GM18858 (cell line): Measurements from ENCODE around the gene GADD45A.
"Not testable (repeated sequence)": the region's sequence is repeated elsewhere in the genome, so short reads cannot be mapped to it uniquely, and the experiment has no call there.

ENCODE experiments used
- ATAC-seq: cut with Tn5 transposase; IDR thresholded peaks from one replicate; pipeline ENCODE4 v1.9.1; 2021; ENCODE audit not compliant: unreplicated experiment

The GADD45A gene, protein sequence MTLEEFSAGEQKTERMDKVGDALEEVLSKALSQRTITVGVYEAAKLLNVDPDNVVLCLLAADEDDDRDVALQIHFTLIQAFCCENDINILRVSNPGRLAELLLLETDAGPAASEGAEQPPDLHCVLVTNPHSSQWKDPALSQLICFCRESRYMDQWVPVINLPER

DNA sequence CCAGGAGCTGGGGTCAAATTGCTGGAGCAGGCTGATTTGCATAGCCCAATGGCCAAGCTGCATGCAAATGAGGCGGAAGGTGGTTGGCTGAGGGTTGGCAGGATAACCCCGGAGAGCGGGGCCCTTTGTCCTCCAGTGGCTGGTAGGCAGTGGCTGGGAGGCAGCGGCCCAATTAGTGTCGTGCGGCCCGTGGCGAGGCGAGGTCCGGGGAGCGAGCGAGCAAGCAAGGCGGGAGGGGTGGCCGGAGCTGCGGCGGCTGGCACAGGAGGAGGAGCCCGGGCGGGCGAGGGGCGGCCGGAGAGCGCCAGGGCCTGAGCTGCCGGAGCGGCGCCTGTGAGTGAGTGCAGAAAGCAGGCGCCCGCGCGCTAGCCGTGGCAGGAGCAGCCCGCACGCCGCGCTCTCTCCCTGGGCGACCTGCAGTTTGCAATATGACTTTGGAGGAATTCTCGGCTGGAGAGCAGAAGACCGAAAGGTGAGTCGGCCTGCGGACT lies at the start of gene GADD45A:
Gene GADD45A (plus strand): TSS at position 135 of the 491 bp plus-strand sequence. CDS start 294 bp downstream, at position 429.
- peak; percentile 85 for ATAC-seq

DNA sequence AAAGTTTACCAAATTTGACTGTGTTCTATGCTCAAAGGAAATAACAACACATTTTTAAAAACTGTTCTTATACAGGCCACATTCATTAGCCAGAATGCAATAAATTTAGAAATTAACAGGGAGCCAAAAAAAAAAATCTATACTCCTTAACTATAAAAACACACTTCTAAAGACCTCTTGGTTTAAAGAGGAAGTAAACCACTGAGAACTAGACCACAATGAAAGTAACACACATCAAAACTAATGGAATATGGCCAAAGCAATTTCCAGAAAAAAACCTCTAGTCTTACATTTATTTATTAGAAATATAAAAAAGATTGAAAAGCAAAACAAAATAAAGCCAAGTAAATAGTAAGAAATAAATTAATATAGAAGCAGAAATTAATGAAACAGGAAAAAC lies 48.9 kb upstream of the GADD45A start:
- no peak for ATAC-seq

DNA sequence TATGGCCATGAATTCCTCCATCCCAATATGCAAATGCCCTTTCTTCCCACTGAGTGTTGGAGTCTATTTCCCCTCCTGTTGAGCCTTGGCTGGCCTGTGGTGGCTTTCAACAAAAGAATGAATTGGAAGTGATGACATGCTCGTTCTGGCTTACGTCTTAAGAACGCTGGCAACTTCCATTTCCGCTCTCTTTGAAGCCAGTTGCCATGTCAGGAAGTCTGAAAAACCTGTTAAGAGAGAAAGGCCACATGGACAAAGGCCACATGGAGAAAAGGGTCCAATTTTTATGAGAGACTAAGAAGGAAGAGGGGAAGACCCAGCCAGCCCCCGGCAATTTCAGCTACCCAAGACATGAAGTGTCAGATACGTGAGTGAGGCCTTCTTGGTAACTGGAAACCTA lies 45.6 kb upstream of the GADD45A start:
- ATAC-seq = no peak

DNA sequence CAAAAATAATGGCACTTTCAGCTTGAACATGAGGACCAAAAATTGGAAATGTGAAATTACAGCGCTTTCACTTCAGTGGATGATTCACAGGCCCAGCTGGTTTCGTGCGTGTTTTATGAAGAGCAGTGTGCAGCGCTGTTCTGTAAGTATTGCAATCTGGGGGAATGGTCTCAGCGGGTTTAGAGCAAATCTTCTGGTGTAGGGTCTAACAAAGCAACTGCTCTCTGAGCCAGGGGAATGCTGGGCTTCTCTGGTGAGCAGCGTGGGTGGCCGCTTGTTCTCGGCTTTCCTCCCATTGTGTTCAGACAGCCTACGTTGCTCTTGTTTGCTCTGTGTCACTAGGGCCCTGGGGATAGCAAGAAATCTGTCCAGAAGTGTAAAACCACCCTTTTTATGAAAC lies 42.4 kb upstream of the GADD45A start:
- no peak for ATAC-seq

DNA sequence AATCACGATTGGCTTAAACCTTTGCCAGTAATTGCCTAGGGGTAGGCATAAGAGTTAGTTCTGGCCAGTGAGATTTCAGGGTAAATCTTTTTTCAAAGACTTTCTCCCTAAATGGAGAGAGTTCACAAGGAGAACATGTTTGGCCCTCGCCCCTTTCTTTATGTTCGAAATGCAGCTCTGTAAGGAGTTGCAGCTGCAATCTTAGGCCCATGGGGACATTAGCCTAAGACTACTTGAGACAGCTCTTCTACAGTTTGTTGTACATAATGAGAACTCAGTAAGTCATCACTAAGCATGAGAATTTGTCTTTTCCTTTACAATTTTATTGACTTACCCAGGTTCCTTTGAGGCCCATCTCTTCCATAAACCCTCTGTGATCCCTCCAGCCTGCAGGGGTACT lies 40.4 kb upstream of the GADD45A start:
- no peak for ATAC-seq

DNA sequence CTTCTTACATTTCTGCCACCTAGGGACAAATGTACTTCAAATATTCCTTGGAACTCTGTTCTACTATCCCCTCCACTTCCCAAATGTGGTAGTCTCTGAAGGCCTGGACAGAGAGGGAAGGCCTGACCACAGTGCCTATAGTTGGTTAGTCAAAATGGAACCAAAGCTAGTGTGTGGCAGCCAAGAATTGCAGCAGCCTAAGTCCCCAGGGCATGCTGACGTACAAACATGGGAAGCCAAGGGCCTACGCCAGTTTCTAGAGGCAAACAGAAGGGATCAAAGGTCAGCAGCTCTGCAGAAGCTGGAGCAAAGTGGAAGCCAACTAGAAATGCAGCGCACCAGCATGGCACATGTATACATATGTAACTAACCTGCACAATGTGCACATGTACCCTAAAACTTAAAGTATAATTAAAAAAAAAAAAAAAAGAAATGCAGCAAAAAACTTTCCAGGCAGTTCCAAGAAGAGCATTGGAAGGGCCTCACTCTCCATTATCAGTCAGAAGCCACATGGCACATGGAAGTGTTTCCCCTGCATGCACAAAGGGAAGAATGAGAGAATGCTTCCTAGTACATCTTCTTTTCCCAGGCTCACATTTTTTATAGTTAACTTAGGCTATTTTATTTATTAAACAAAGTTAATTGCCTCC lies 39.4 kb upstream of the GADD45A start:
- no peak for ATAC-seq

DNA sequence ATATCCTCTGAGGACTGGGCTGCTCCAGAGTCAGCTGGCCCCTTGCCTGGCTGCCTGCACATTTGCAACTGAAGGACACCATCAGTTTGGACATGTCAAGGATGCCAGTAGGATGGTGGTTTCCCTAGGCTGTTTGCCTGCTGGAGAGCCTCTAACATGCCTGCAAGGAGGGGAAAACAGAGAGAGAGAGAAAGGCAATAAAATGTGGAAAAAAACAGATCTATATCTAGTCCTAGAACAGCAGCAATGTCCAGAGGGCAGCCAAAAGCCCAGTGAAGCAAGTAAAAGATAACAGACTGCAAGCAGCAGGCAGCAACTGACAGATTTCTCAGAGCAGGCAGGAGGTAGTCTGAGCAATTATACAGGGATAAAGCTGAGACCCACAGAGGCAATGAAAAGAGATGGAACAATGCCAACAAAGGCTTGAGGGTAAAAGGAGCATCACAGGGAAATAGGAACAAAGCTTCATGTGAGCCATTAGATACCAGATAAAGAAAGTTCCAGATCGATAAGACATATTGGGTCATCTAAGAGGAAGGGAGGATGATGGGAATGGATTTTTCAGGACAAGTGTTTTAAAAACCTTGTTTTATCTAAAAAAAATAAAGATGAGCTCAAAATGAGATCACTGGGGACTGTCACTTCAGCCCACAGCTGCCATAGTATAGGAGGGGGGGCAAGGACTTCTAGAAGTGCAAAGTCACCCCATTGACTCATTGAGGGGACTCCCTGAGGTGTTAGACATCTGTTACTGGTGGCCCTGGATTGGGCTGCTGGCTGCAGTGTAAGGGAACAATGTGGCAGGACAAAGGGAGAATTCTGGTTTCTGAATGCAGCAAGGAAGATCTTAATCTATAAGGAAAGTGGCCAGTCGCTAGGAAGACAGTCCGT lies 38.6 kb upstream of the GADD45A start:
- ATAC-seq = no peak

DNA sequence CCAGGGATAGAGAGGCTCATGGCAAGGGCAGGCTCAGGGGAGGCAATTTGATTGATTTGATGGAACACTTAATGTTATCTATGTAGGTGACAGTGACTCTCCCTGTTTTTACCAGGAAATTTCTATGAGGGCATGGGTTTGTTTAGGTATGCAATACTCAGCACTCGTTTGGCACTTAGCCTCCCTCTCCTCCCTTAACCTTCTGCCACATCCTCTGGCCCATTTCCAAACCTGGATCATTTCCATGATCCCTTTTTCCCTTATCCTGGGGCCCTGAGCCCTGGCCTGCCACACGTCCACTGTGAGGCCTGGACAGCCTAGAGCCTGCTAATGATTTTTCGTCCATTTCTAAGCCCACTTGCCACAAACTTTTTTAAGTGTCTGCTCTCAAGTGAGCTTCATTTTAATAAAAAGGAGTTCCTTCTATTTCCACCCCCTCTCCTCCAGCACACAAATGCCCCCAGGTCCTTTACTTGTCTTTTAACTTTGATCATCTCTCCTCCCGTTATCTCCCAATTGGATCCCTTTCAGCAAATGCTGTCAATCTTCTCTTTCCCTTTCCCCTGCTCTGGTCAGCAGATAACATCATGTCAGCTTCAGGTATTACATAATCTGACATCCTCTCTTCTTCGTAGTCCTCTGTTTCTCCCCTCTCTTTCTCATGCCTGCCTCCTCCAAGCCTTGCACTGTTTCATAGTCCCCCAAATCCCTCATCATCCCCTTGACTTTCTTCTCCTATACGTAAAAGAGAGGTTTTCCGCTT lies 37.8 kb upstream of the GADD45A start:
- no peak for ATAC-seq

DNA sequence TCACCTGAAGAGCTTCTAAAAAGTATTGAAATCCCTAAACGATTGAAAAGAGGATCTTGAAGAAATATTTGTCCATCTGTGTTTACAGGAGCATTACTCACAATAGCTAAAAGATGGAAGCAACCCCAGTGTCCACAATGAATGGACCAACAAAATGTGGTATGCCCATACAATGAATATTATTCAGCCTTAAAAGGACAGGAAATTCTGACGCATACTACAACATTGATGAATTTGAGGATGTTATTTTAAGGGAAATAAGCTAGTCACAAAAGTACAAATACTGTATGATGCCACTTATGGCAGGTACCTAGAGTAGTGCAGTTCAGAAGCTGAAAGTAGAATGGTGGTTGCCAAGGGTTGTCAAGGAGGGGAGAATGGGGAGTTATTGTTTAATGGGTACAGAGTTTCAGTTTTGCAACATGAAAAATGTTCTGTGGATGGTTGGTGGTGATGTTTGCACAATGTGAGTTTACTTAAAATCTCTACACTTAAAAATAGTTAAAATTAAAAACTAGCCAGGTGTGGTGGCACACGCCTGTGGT lies 37.1 kb upstream of the GADD45A start:
- no peak for ATAC-seq

DNA sequence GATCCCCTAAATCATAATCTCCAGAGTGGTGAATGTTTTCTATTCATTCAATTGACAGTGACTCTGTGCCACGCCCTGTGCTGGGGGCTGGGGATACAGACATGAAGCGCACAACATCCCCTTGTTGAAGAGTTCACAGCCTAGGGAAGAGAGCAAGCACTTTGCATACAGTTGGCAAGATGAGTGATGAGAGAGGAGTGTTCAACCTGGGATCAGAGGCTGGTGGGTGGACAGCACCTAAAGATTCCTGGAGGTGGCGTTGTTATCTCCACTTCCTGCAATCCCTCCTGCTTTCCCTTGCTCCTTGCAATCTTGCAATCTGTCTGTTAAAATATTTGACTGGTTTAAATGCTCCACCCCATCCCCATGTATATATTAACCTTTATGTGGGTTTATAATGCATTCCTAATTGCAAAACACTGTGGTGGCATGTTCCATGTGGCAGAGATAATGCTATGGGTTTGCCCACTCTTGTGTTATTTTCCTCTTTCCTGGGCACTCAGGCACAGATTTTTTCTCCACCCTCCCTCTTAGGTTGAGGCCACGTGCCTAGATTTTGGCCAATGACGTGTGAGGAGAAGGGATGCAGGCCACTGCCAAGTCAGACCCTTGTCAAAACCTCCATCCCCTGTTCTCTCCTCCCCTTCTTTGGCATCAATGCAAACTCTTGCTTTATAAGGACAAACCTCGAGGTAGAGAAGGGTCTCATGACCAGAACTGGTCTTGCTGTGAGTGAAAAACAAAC lies 36.2 kb upstream of the GADD45A start:
- no peak for ATAC-seq

DNA sequence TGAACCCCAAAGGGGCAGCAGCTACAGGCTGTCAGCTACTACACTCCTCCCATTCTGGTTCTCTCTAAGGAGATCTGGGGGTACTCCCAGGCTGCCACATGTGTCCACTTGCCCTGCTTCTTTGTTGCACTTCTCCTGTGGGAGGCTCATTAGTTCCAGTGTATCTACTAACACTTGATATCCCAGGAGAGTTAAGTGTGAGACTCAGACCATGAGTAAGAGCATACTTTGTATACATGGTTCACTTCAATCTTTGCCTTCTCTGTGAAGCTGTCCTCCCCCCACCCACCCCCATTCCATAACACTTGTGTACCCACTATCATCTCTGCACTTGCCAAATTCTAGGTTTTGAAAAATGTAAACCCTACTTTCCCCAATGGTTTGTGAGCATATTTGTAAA lies 34.9 kb upstream of the GADD45A start:
- ATAC-seq = no peak

DNA sequence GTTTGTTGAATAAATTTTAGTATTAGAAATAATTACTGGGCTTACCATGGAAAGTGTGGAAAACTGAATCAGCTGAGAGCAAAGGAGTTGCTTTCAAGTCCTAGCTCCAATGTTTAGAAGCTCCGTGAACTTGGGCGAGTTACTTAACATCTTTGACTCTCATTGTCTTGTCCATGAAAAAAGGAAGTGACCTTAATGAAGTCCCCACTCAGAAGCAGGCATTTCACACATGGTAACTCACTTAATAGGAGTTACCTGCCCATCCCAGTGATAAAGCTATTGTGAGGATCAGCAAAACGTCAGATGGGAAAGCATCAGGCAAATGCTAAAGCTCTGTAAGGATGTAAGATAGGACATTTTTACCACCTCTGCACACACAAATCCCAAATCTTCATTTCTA lies 34.0 kb upstream of the GADD45A start:
- ATAC-seq = no peak

DNA sequence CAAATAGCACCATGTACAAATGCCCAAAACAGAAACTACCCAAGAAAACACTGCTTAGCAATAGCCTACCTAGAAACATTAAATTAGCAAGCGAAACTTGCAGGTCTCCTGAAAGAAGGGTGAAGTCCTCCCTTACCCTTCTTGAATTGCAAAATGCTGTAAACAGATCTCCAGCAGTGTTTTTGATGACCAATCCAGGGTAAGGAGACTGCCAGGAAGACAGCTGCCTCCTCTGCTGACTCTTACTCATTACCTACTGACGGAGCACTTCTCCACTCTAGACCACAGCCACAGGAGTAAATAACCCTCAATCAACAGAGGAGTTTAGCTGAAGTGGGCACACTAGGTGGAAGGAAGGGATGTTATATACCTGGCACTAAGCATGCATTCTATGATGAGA lies 32.2 kb upstream of the GADD45A start:
- peak; percentile 61 for ATAC-seq

DNA sequence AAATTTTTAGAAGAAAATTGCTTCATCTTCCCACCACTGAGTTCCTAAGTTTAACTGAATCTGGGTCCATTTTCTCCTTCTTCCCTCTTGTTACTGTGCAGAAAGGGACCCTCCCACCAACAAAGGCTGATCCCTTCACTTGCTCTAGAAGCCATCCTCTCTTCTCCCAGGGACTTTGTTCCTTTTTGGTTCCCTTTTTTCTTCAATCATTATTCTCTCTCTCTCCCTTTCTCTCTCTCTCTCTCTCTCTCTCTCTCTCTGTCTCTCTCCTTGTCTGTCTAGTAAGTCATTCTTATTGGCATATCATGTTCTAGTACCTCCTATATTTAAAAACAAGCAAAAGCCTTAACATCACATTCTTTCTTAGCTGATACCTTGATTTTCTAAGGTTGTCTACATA lies 31.7 kb upstream of the GADD45A start:
- no peak for ATAC-seq

DNA sequence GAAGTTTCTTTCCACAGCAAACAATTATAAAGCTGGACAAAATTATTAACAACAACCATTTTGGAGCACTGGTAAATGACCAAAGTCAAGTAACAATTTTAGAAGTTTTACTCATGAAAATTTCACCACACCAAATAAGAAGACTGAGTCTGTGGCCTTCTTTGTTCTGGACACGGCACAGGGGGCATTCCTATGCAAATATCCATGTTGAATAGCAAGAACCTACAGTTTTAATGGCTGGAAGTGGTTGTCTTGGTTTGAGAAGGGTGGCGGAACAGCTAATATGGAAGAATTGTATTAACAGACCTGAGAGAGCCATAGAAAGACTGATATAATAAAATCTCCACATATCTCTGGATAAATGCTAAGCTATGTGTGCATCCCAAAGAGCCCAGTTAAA lies 29.4 kb upstream of the GADD45A start:
- ATAC-seq = no peak

DNA sequence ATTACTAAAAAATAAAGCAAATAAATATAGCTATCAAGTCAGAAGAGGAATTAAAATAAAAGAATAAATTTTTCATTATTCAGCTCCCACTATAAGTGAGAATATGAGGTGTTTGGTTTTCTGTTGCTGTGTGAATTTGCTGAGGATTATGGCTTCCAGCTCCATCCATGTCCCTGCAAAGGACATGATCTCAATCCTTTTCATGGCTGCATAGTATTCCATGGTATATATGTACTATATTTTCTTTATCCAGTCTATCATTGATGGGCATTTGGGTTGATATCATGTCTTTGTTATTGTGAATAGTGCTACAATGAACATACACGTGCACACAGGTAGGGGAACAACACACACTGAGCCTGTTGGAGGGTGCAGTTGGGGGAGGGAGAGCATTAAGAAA lies 27.8 kb upstream of the GADD45A start:
- ATAC-seq = not testable (repeated sequence)

DNA sequence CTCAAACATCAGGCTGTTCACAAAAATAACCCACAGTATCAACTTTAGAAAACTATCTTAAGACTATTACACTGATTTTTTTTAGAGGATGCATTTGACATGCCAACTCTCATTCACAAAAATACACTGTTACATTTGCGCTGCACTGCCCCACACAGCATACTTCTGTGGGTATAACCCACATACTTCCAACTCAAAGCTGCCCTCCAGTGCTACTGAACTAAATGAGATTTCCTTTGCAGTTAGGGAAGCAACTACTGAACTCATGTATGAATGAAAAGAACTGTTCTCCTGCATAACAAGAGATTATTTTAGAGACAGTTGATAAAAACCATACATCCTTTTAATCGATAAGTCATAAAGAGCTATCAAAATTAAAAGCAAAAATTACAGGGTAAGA lies 25.8 kb upstream of the GADD45A start:
- ATAC-seq = no peak

DNA sequence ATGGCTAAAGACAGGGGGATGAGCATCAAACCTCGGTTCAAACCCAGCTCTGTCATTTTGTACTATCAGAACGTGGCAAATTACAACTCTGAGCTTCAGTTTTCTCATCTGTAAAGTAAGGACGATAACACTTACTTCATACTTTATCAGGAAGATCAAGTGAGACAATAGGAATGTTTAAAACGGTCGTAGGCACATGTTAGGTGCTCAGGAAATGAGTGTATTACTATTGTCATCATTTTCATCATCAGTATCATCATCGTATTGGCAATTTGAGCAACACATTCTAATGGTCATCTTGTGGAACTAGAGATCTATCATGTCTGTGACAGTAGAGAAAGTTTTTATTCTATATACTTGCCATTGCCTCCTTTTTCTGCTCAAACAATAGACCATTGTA lies 22.1 kb upstream of the GADD45A start:
- no peak for ATAC-seq

DNA sequence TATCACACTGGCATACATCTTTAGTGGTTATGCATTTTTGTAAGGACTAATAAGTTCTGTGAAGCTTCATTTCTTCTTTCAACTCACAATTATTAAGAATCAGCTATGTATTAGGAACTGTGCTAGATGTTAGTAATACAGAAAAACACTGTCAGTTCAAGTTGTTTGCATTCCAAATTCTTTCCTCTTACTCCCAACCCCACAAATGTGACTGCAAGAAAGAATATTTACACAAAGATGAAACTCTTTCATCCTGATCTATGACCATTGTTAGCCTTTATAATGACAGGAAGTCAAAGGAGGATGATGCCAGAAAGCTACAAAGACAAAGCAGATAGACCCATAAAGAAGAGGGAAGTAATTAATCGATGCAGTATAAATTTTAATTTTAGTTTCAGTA lies 21.0 kb upstream of the GADD45A start:
- no peak for ATAC-seq

DNA sequence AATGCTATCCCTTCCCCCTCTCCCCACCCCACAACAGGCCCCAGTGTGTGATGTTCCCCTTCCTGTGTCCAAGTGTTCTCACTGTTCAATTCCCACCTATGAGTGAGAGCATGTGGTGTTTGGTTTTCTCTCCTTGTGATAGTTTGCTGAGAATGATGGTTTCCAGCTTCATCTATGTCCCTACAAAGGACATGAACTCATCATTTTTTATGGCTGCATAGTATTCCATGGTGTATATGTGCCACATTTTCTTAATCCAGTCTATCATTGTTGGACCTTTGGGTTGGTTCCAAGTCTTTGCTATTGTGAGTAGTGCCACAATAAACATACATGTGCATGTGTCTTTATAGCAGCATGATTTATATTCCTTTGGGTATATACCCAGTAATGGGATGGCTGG lies 19.7 kb upstream of the GADD45A start:
- ATAC-seq = not testable (repeated sequence)
